Activated T-helper 17 cell treated with anti-CD3 and anti-CD28 coated beads, Interleukin-2, amount 50 U/mL, for 72 hours (primary cell): ENCODE results near the gene DYNC1LI1. TPM values are rescaled to one million over a fixed set of nuclear protein-coding genes. Genes with fewer than 3 reads are reported as not detected.

Source experiments
- ATAC-seq: fragments of 150-1000 bp; cut with Tn5 transposase; replicated peaks from 2 replicates; pipeline ENCODE4 v1.10.0; 2021; ENCODE audit warnings: mild to moderate bottlenecking, moderate library complexity
- H3K27ac Mint-ChIP-seq: one replicate; pipeline ENCODE4 v1.8.0; 2022; ENCODE audit warnings: mixed read lengths
- H3K27me3 Mint-ChIP-seq: one replicate; pipeline ENCODE4 v1.8.0; 2022; ENCODE audit warnings: mixed read lengths
- H3K36me3 Mint-ChIP-seq: one replicate; pipeline ENCODE4 v1.8.0; 2022; ENCODE audit warnings: low read depth, mild to moderate bottlenecking, mixed read lengths
- H3K4me1 Mint-ChIP-seq: one replicate; pipeline ENCODE4 v1.8.0; 2022; ENCODE audit warnings: mixed read lengths
- H3K4me3 Mint-ChIP-seq: one replicate; pipeline ENCODE4 v1.8.0; 2022; ENCODE audit warnings: mild to moderate bottlenecking, mixed read lengths
- H3K9me3 Mint-ChIP-seq: one replicate; pipeline ENCODE4 v1.8.0; 2022; ENCODE audit warnings: mixed read lengths
- total RNA-seq, 2 donors: library from RNA; stranded (reverse); gene quantifications; one replicate each; pipeline ENCODE4 v1.2.3, GENCODE V29; 2022

The DYNC1LI1 gene
- total RNA-seq, 2 donors from 2014 or later, result 21.3 to 35.9 TPM

DNA sequence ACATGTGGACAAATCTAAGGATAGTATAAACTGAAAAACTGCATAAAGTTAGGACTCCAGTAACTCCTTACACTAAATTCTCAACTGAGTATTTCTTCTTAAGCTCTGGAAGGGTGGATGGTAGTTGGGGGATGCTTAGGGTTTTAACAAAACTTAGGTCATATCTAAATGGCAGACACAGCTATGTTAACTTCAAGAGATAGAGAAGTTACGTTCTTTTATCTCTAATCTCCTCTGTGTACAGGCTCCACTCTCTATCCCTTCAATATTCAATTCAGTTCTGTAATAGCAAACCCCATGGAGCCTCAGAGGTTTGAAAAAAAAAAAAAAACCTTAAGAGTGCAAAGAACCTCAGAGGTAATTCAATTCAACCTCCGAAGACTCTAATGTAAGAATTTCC, 71.1 kb downstream of the DYNC1LI1 start:
- Mint-ChIP-seq H3K27ac (peak overlapping the region; percentile 86), H3K9me3 (no peaks in the 10 kb centered on the region), H3K27me3 (no peaks in the 10 kb centered on the region), H3K4me1 (peaks cover 31% of the 10 kb centered on the region), H3K4me3 (peak overlapping the region; percentile 100), H3K36me3 (peaks cover 68% of the 10 kb centered on the region)
- no peak for ATAC-seq

DNA sequence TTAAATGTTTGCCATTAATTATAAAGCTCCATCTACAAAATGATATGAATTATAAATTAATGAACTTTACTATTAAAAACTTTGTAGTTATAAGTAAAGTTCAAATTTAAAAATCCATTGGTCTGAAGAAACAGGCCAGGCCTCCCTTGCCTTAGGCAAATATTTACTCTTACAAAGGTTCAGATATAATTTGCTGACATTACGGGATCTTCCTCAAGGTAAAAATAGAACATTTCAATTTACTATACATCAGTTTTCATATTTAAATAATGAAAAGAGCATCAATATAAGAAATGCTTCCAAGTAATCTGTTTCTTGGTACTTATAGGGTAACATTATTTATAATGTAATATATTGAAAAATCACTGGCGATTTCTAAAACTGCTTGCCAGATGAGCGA, 71.7 kb downstream of the DYNC1LI1 start:
- H3K36me3 Mint-ChIP-seq, result peaks cover 68% of the 10 kb centered on the region
- ATAC-seq, result no peak
- H3K4me1 Mint-ChIP-seq, result peaks cover 31% of the 10 kb centered on the region
- no peak overlapping the region for H3K27ac Mint-ChIP-seq
- H3K27me3 Mint-ChIP-seq, result no peaks in the 10 kb centered on the region
- peak overlapping the region; percentile 100 for H3K4me3 Mint-ChIP-seq
- H3K9me3 Mint-ChIP-seq, result no peaks in the 10 kb centered on the region

- Mint-ChIP-seq H3K27me3 (no peaks in the 10 kb centered on the region), H3K9me3 (no peaks in the 10 kb centered on the region), H3K36me3 (peaks cover 68% of the 10 kb centered on the region), H3K4me3 (peak overlapping the region; percentile 73), H3K4me1 (peaks cover 31% of the 10 kb centered on the region), H3K27ac (peak overlapping the region; percentile 12)
- no peak for ATAC-seq
These were observed 72.4 kb downstream of the DYNC1LI1 start for GRCh38 chr3:32498252-32498651.

GRCh38 chr3:32495609-32496008, 75.0 kb downstream of the DYNC1LI1 start:
- no peaks in the 10 kb centered on the region for H3K27me3 Mint-ChIP-seq
- peak overlapping the region; percentile 73 for H3K4me3 Mint-ChIP-seq
- peaks cover 26% of the 10 kb centered on the region for H3K4me1 Mint-ChIP-seq
- H3K27ac Mint-ChIP-seq, result no peak overlapping the region
- ATAC-seq, result no peak
- no peaks in the 10 kb centered on the region for H3K9me3 Mint-ChIP-seq
- H3K36me3 Mint-ChIP-seq, result peaks cover 51% of the 10 kb centered on the region

- no peaks in the 10 kb centered on the region for H3K9me3 Mint-ChIP-seq
- H3K36me3 Mint-ChIP-seq, result peaks cover 49% of the 10 kb centered on the region
- peaks cover 21% of the 10 kb centered on the region for H3K4me1 Mint-ChIP-seq
- H3K27me3 Mint-ChIP-seq, result no peaks in the 10 kb centered on the region
- no peak overlapping the region for H3K27ac Mint-ChIP-seq
- H3K4me3 Mint-ChIP-seq, result peak overlapping the region; percentile 73
- no peak for ATAC-seq
These were observed 75.6 kb downstream of the DYNC1LI1 start for GRCh38 chr3:32495085-32495484.

DNA sequence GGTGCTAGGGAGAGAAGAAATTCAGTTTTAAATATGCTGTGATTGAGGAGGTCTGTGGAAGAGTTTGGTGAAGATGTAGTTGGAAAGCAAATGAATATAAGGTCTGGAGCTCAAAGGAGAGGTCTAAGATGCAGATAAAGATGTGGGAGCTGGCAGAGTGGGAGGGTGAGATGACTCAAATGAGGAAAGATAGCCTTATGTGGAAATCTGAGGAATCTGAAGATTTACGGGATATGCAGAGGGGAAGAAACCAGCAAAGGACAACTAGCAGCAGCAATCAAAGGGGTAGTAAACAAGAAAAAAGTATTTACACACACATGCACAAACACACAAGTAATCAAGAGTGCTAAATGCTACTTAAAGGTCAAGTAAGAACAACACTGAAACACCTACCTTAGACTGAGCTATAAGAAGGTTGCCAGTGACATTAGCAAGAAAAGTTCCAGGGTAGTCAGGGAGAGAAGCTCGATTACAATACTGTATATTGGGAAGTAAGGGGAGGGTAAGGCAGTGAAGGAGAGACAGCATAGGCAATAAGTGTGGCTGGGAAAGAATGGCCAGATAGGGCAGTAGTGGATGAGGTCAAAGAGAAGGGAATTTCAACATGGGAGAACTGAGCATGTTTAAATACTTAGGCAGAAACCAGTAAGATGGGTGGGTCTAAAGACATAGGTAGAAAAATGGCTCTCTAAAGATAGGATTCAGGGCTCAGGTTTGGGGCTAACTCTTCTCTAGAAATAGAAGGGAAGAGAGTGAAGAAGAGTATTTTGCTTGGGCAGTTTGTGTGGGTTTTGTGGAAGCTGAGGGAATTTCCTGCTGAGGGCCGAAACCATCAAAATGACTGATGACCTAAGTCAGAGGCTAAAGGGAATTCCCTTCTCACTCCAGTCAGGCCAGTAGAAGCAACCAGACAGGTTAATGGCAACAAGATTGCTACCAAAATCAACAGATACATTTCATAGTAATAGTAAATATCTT, 76.9 kb downstream of the DYNC1LI1 start:
- H3K4me3 Mint-ChIP-seq, result no peak overlapping the region
- no peaks in the 10 kb centered on the region for H3K27me3 Mint-ChIP-seq
- no peaks in the 10 kb centered on the region for H3K9me3 Mint-ChIP-seq
- H3K4me1 Mint-ChIP-seq, result peaks cover 13% of the 10 kb centered on the region
- peak; percentile 83 for ATAC-seq
- H3K36me3 Mint-ChIP-seq, result peaks cover 52% of the 10 kb centered on the region
- H3K27ac Mint-ChIP-seq, result no peak overlapping the region

DNA sequence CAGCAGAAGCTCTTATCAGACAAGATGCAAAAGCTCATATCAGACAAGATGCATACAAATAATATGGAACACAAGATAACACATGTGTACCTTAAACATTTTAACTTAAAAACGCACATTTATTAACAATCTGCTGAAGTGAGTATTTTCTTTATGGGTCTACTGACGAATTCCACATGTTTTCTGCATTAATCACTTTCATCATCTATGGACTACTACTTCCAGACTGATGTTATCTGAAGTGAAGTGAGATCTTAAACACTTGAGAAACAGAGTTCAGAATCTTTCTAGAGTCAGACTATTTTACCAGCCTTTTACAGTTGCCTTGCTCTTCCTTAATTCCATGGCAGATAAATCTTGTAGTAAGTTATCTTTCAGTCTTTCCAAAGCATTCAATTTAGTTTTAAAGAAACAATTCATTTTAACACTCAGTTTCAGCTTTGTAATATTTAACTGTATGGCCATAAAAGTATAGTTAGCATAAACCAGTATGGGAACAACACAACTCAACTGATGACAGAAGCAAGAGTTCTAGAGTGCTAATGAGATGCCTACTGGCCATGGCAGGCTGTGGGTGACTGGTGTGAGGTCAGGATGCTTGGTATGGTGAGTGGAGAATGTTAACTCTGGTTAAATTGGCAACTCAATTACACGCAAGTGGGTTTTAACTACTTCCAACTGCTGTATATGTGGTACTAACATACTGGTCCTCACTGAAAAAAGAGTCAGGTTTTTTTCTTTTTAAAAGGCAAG, 77.8 kb downstream of the DYNC1LI1 start:
- peak; percentile 44 for ATAC-seq

DNA sequence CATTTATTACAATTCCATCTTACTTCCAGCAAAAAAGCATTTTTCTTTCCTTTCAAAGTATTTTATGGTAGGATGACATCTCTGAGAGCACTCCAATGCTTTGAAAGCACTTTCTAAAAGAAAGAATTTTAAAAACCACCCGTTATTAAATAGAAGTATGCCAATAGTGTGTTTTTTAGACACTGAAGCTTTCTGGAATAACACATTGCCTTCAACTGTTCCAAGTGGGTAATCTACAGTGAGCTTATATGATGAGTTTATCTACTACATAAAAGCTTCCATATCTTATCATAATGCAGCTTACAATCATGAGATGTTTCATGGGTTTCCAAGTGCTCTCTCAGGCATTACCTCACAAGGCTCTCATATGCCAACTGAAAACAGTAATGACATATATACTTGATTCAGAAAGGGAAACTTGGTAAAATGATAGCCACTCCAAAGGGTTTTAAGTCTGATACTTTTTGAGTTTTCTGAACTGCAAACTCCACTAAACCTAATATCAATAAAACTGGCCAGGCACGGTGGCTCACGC, 82.1 kb downstream of the DYNC1LI1 start:
- H3K27ac Mint-ChIP-seq, result peak overlapping the region; percentile 46
- peak; percentile 55 for ATAC-seq
- H3K9me3 Mint-ChIP-seq, result no peaks in the 10 kb centered on the region

More for the DNA sequence above, 77.8 kb downstream of the DYNC1LI1 start:
- Mint-ChIP-seq H3K9me3 (no peaks in the 10 kb centered on the region), H3K27me3 (no peaks in the 10 kb centered on the region), H3K4me1 (peaks cover 12% of the 10 kb centered on the region), H3K4me3 (no peak overlapping the region), H3K36me3 (peaks cover 53% of the 10 kb centered on the region), H3K27ac (no peak overlapping the region)

GRCh38 chr3:32487781-32488473, 82.7 kb downstream of the DYNC1LI1 start:
- Mint-ChIP-seq H3K36me3 (peaks cover 75% of the 10 kb centered on the region), H3K4me1 (peaks cover 20% of the 10 kb centered on the region), H3K4me3 (no peak overlapping the region), H3K9me3 (no peaks in the 10 kb centered on the region), H3K27me3 (no peaks in the 10 kb centered on the region), H3K27ac (peak overlapping the region; percentile 46)
- ATAC-seq, result no peak

More for the DNA sequence above, 82.1 kb downstream of the DYNC1LI1 start:
- H3K36me3 Mint-ChIP-seq, result peaks cover 69% of the 10 kb centered on the region
- H3K4me3 Mint-ChIP-seq, result no peak overlapping the region
- no peaks in the 10 kb centered on the region for H3K27me3 Mint-ChIP-seq
- H3K4me1 Mint-ChIP-seq, result peaks cover 18% of the 10 kb centered on the region

- Mint-ChIP-seq H3K4me3 (no peak overlapping the region), H3K9me3 (no peaks in the 10 kb centered on the region), H3K4me1 (peaks cover 31% of the 10 kb centered on the region), H3K27me3 (no peaks in the 10 kb centered on the region), H3K27ac (peak overlapping the region; percentile 7), H3K36me3 (peaks cover 98% of the 10 kb centered on the region)
- no peak for ATAC-seq
These were observed 86.2 kb downstream of the DYNC1LI1 start for GRCh38 chr3:32484436-32484835.

DNA sequence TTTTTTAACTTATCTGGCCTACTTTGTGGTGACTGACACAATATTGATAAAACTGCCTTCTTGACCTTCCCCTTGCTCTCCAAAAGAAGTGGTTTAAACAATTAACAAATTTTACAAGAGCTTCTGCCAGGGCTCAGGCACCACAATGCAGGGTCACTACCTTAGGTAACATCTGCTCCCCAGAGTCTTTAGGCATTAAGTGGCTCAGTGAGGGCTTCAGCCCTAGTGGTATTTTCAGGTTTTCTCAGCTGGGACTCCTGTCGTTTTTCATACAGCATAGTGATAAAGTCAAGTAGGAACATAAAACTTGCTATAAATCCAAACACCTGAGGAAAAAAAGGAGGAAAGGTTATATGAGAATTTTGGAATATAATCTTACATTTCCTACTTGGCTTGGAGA, 86.9 kb downstream of the DYNC1LI1 start:
- peaks cover 98% of the 10 kb centered on the region for H3K36me3 Mint-ChIP-seq
- H3K4me3 Mint-ChIP-seq, result no peak overlapping the region
- H3K27me3 Mint-ChIP-seq, result no peaks in the 10 kb centered on the region
- no peak overlapping the region for H3K27ac Mint-ChIP-seq
- H3K4me1 Mint-ChIP-seq, result peaks cover 31% of the 10 kb centered on the region
- H3K9me3 Mint-ChIP-seq, result no peaks in the 10 kb centered on the region
- no peak for ATAC-seq

DNA sequence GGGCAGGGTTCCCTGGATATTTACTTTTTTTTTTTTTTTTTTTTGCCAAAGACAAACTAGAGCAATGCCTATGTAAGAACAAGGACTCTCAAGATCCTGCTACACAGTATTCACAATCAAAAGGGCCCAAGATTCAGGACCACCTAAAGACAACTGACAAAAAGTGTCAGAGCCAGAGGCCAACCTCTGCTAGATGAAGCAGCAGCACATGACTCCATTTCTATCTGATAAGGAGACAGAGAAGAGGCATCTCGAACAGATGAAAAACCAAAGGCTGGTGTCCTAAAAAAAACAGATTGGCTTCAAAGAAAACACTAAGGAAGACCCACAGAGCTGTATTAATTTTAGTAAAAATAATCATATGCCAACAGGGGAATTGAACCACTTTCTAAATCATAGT, 88.0 kb downstream of the DYNC1LI1 start:
- no peaks in the 10 kb centered on the region for H3K27me3 Mint-ChIP-seq
- no peaks in the 10 kb centered on the region for H3K9me3 Mint-ChIP-seq
- peak overlapping the region; percentile 79 for H3K27ac Mint-ChIP-seq
- peaks cover 33% of the 10 kb centered on the region for H3K4me1 Mint-ChIP-seq
- H3K4me3 Mint-ChIP-seq, result peak overlapping the region; percentile 40
- H3K36me3 Mint-ChIP-seq, result peaks cover 98% of the 10 kb centered on the region
- no peak for ATAC-seq

DNA sequence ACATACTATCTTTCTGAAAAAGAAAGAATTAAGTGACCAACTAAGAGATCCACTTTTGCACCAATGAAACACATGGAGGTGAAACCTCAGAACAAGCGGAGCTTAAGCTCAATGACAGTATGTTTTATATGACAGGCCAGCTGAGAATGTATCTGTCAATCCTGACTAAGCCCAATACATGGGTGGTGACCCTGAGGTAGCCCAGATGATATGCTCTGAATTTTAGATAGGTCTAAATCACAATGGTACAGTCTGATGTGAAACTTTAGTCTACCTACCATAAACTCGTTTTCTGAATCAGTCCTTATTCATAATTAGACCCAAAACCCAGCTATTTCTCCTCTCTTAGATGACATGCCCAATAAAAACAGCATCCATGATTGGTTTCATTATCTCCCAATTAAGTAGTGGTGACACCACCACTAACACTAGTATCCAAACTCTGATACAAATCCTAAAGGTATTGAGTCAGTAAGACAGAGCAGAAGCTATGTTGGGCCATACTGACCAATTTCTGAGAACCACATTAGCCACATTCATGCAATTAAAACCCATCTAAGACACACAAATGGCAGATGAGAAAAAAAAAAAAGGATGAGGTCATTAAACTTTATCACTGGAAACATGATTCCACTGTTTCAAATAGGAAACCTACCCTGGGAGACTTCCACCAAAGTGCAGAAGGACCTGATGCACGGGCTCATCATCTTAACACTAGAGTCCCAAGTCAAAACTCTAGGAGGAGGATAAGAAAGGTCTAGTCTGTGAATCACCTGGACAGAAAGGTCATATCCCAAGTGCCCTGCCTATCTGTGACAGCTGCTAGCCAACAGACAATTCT, 88.6 kb downstream of the DYNC1LI1 start:
- Mint-ChIP-seq H3K4me3 (peak overlapping the region; percentile 40), H3K36me3 (peaks cover 98% of the 10 kb centered on the region), H3K4me1 (peaks cover 36% of the 10 kb centered on the region), H3K9me3 (no peaks in the 10 kb centered on the region), H3K27ac (peak overlapping the region; percentile 79), H3K27me3 (no peaks in the 10 kb centered on the region)
- ATAC-seq, result peak; percentile 89
